Fibroblast of mammary gland (primary cell): ENCODE results near the gene TMEM272.

Source experiments
- DNase-seq: peaks from one replicate; pipeline ENCODE4 v3.0.0-alpha.2; 2010; ENCODE audit warnings: low read depth
- H3K4me3 ChIP-seq: 2 replicates; pipeline ENCODE4 v1.5.1; 2011; ENCODE audit warnings: low read depth, mild to moderate bottlenecking, low read length, moderate library complexity; ENCODE audit not compliant: control insufficient read depth
- CTCF ChIP-seq: conservative IDR thresholded peaks from 2 replicates; pipeline ENCODE4 v1.5.1; 2011; ENCODE audit warnings: low read depth, low read length, inconsistent platforms; ENCODE audit not compliant: control insufficient read depth, insufficient read depth

Gene TMEM272

GRCh38 chr13:51858433-51859247, 13.7 kb upstream of the TMEM272 start:
- no peak for TF ChIP-seq CTCF
- no peak for DNase-seq
- no peak overlapping the region for H3K4me3 ChIP-seq

- no peak overlapping the region for H3K4me3 ChIP-seq
- TF ChIP-seq CTCF = no peak
- no peak for DNase-seq
These were observed 12.0 kb upstream of the TMEM272 start for GRCh38 chr13:51856998-51857397.

- no peak for DNase-seq
- H3K4me3 ChIP-seq = no peak overlapping the region
- no peak for TF ChIP-seq CTCF
These were observed 11.2 kb upstream of the TMEM272 start for GRCh38 chr13:51856027-51856736.

- DNase-seq = peak; percentile 18
- peak; percentile 64 for TF ChIP-seq CTCF
These were observed 4.4 kb upstream of the TMEM272 start for GRCh38 chr13:51849145-51850101.

GRCh38 chr13:51848674-51849073, 3.7 kb upstream of the TMEM272 start:
- no peak overlapping the region for H3K4me3 ChIP-seq
- TF ChIP-seq CTCF = no peak
- peak; percentile 52 for DNase-seq

More at GRCh38 chr13:51849145-51850101, 4.4 kb upstream of the TMEM272 start:
- no peak overlapping the region for H3K4me3 ChIP-seq

GRCh38 chr13:51846756-51847155, 1.8 kb upstream of the TMEM272 start:
- no peak for TF ChIP-seq CTCF
- no peak overlapping the region for H3K4me3 ChIP-seq
- DNase-seq = no peak
